A549 (cell line): Measurements from ENCODE around the gene ZNF423.

Experiments
- CBX8 ChIP-seq: fragments of 200-600 bp; sonication (generic); IDR thresholded peaks from 2 replicates; pipeline ENCODE4 v1.6.1; 2016
- CTCF ChIP-seq: fragments of >200 bp; sonication (Bioruptor Twin); formaldehyde crosslinking; IDR thresholded peaks from 3 replicates; pipeline ENCODE4 v1.5.1; 2016
- EP300 ChIP-seq, 2 experiments: fragments of >200 bp; sonication (Bioruptor Twin); formaldehyde crosslinking; IDR thresholded peaks; 2 replicates in 1 of 2; 3 replicates in 1 of 2; pipeline ENCODE4 v1.6.1; 2016 to 2017
- KDM5A ChIP-seq: fragments of 200-600 bp; sonication (generic); IDR thresholded peaks from 2 replicates; pipeline ENCODE4 v1.6.1; 2016; ENCODE audit warnings: antibody characterized with exemption, mild to moderate bottlenecking
- POLR2A ChIP-seq: IDR thresholded peaks from 2 replicates; pipeline ENCODE4 v1.6.1; 2012; ENCODE audit warnings: mild to moderate bottlenecking, low read length
- POLR2AphosphoS2 ChIP-seq: conservative IDR thresholded peaks from 2 replicates; pipeline ENCODE4 v1.6.1; 2012; ENCODE audit warnings: low read length, improper control_type of control experiment, inconsistent platforms
- RNF2 ChIP-seq: fragments of 200-600 bp; sonication (generic); IDR thresholded peaks from 2 replicates; pipeline ENCODE4 v1.6.1; 2016; ENCODE audit warnings: low read depth, mild to moderate bottlenecking, antibody characterized with exemption, moderate library complexity, borderline replicate concordance
- TF ChIP-seq, protein P1 (sequence below): fragments of 450-650 bp; IDR thresholded peaks from 2 replicates; pipeline ENCODE4 v1.6.1; 2014; ENCODE audit warnings: antibody characterized with exemption
- TF ChIP-seq, protein P2 (sequence below): fragments of 150-350 bp; IDR thresholded peaks from 2 replicates; pipeline ENCODE4 v1.6.1; 2014; ENCODE audit warnings: low read depth, mild to moderate bottlenecking, low read length
- TF ChIP-seq, protein P3 (sequence below): fragments of 200-600 bp; sonication (generic); IDR thresholded peaks from 2 replicates; pipeline ENCODE4 v1.6.1; 2016; ENCODE audit warnings: antibody characterized with exemption, mild to moderate bottlenecking, moderate library complexity

DNA sequence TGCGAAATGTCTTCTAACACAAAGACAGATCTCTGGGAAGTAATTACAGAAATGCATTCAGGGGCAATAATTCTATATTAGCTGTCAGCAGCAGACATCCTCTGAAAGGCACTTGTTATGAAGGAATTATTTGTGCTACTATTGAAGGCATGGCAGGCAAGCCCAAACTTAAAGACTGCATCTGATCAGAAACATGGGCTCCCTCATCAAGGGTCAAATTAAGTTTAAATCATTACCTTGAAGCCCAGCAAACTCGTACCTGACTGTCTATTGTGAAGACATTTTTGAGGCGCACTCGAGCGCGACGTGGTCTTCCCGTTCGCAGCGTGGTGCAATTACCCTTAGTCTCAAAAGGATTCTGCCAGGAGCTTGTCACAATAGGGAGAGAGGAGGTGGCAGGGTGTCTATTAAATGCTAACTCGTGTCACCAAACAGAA lies 110.6 kb downstream of the ZNF423 start:
- TF ChIP-seq CTCF: no peak
- TF ChIP-seq, protein P1, sequence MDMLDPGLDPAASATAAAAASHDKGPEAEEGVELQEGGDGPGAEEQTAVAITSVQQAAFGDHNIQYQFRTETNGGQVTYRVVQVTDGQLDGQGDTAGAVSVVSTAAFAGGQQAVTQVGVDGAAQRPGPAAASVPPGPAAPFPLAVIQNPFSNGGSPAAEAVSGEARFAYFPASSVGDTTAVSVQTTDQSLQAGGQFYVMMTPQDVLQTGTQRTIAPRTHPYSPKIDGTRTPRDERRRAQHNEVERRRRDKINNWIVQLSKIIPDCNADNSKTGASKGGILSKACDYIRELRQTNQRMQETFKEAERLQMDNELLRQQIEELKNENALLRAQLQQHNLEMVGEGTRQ: no peak
- TF ChIP-seq RNF2: no peak
- no peak for TF ChIP-seq POLR2AphosphoS2
- TF ChIP-seq CBX8: no peak
- TF ChIP-seq, protein P2, sequence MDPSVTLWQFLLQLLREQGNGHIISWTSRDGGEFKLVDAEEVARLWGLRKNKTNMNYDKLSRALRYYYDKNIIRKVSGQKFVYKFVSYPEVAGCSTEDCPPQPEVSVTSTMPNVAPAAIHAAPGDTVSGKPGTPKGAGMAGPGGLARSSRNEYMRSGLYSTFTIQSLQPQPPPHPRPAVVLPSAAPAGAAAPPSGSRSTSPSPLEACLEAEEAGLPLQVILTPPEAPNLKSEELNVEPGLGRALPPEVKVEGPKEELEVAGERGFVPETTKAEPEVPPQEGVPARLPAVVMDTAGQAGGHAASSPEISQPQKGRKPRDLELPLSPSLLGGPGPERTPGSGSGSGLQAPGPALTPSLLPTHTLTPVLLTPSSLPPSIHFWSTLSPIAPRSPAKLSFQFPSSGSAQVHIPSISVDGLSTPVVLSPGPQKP: no peak
- no peak for TF ChIP-seq EP300 (IDR thresholded peaks at IDR 0.05)
- TF ChIP-seq, protein P3, sequence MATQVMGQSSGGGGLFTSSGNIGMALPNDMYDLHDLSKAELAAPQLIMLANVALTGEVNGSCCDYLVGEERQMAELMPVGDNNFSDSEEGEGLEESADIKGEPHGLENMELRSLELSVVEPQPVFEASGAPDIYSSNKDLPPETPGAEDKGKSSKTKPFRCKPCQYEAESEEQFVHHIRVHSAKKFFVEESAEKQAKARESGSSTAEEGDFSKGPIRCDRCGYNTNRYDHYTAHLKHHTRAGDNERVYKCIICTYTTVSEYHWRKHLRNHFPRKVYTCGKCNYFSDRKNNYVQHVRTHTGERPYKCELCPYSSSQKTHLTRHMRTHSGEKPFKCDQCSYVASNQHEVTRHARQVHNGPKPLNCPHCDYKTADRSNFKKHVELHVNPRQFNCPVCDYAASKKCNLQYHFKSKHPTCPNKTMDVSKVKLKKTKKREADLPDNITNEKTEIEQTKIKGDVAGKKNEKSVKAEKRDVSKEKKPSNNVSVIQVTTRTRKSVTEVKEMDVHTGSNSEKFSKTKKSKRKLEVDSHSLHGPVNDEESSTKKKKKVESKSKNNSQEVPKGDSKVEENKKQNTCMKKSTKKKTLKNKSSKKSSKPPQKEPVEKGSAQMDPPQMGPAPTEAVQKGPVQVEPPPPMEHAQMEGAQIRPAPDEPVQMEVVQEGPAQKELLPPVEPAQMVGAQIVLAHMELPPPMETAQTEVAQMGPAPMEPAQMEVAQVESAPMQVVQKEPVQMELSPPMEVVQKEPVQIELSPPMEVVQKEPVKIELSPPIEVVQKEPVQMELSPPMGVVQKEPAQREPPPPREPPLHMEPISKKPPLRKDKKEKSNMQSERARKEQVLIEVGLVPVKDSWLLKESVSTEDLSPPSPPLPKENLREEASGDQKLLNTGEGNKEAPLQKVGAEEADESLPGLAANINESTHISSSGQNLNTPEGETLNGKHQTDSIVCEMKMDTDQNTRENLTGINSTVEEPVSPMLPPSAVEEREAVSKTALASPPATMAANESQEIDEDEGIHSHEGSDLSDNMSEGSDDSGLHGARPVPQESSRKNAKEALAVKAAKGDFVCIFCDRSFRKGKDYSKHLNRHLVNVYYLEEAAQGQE: no peak
- no peak for TF ChIP-seq KDM5A
- no peak for TF ChIP-seq POLR2A
